HEK293T (cell line): ENCODE measurements around the gene TMEM61.
"Not testable (repeated sequence)": the region's sequence is repeated elsewhere in the genome, so short reads cannot be mapped to it uniquely, and the experiment has no call there.

Source experiments
- FOXK2 ChIP-seq: fragments of 450-650 bp; IDR thresholded peaks from 2 replicates; pipeline ENCODE4 v1.6.1; 2016; ENCODE audit warnings: mild to moderate bottlenecking
- NFRKB ChIP-seq: fragments of 450-650 bp; IDR thresholded peaks from 2 replicates; pipeline ENCODE4 v1.6.1; 2016; ENCODE audit warnings: mild to moderate bottlenecking, moderate library complexity

DNA sequence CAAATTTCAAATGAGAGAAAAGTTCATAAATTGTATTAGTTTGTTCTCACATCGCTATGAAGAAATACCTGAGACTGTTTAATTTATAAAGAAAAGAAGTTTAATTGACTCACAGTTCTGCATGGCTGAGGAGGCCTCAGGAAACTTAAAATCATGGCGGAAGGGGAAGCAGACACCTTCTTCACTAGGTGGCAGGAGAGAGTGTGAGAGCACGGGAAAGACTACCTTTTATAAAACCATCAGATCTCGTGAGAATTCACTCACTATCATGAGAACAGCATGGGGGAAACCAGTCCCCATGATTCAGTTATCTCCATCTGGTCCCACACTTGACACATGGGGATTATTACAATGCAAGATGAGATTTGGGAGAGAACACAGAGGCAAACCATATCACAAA, 41.5 kb upstream of the TMEM61 start:
- TF ChIP-seq NFRKB, FOXK2: not testable (repeated sequence)
